GM19328 (cell line): ENCODE measurements around the gene GGT5.
"Not testable (repeated sequence)": the region's sequence is repeated elsewhere in the genome, so short reads cannot be mapped to it uniquely, and the experiment has no call there.

Experiments
- ATAC-seq: cut with Tn5 transposase; IDR thresholded peaks from one replicate; pipeline ENCODE4 v1.9.1; 2021; ENCODE audit warnings: mild to moderate bottlenecking, moderate library complexity; ENCODE audit not compliant: unreplicated experiment

The GGT5 gene

GRCh38 chr22:24263479-24263878 lies 18.6 kb upstream of the GGT5 start:
- ATAC-seq: not testable (repeated sequence)

- not testable (repeated sequence) for ATAC-seq
Observed at GRCh38 chr22:24262185-24262749, 17.4 kb upstream of the GGT5 start.

DNA sequence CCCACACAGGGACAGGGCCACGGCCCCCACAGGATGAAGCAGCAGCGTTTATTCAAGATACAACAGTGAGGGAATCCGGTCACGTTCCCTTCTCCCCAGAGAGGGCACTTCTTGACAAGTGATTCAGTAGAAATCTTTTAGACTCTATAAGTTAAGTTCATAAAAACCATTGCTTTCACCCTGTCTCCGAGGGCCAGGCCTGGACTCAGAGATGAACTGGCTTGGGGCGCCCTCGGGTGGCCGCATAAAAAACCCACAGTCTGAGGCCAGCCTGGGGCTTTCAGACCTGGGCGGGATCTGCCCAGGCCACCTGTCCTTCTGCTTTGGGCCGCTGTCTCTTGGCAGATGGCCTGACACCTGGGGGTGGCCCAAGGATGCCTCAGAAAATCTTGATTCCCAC lies 14.6 kb upstream of the GGT5 start:
- ATAC-seq: not testable (repeated sequence)

DNA sequence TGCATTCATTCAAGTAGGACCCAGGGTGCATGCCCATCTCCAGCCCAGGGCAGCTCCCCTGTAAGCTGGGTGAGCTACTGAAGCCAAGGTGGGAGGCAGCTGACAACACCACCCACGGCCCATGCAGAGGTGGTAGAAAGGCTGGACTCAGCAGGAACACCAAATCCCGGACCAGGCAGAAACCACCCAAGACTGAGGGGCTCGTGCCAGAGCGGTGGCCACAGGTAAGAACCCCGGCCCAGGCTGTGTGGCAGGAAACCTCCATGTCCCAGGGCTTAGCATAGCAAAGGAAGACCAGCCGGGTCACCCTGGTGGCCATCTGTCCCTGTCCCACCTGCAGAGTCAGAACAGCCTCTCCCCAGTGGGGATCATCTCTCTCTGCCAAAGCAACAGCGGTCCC lies 11.9 kb upstream of the GGT5 start:
- ATAC-seq: not testable (repeated sequence)

DNA sequence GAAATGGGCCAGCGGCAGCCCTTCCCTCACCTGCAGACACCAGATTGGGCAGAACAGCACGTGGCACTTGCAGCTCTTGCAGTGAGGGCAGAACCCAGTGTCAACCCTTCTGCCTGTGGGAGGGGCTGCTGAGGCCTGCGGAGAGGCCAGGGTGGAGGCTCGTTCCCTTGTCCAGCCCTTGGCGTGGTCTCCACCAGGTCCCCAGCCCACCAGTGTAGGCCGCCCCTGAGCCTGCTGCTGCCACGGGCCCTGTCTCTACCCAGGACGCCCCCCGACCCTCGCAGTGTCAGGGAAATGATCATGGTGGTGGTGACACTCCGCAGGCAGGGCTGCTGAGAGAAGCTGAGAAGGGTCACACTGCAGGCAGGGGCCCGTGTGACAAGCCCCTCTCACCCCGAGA lies 11.3 kb upstream of the GGT5 start:
- not testable (repeated sequence) for ATAC-seq

- ATAC-seq: not testable (repeated sequence)
Observed at GRCh38 chr22:24253126-24253525, 8.2 kb upstream of the GGT5 start.

GRCh38 chr22:24251286-24251685 lies 6.4 kb upstream of the GGT5 start:
- ATAC-seq: not testable (repeated sequence)

- not testable (repeated sequence) for ATAC-seq
Observed at GRCh38 chr22:24249413-24249812, 4.5 kb upstream of the GGT5 start.

DNA sequence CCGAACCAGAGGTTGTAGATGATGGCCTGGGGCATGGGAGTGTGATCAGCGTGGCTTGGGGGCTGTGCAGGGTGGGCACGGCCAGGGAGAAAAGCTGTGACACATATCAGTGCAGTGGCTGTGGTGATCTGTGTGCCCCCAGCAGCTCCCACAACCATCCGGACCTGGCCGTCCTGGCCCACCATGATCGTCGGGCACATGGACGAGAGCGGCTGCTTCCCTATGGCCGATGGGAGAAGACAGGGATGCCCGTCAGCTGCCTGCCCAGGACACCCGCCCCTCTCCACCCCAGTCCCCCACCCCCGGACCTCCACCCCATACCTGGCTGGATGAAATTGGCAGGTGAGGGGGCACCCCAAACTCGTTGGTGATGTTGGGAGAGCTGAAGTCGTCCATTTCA lies 3.7 kb upstream of the GGT5 start:
- not testable (repeated sequence) for ATAC-seq

GRCh38 chr22:24247564-24248344 lies 2.9 kb upstream of the GGT5 start:
- no peak for ATAC-seq

GRCh38 chr22:24247011-24247507 lies 2.2 kb upstream of the GGT5 start:
- ATAC-seq: no peak

DNA sequence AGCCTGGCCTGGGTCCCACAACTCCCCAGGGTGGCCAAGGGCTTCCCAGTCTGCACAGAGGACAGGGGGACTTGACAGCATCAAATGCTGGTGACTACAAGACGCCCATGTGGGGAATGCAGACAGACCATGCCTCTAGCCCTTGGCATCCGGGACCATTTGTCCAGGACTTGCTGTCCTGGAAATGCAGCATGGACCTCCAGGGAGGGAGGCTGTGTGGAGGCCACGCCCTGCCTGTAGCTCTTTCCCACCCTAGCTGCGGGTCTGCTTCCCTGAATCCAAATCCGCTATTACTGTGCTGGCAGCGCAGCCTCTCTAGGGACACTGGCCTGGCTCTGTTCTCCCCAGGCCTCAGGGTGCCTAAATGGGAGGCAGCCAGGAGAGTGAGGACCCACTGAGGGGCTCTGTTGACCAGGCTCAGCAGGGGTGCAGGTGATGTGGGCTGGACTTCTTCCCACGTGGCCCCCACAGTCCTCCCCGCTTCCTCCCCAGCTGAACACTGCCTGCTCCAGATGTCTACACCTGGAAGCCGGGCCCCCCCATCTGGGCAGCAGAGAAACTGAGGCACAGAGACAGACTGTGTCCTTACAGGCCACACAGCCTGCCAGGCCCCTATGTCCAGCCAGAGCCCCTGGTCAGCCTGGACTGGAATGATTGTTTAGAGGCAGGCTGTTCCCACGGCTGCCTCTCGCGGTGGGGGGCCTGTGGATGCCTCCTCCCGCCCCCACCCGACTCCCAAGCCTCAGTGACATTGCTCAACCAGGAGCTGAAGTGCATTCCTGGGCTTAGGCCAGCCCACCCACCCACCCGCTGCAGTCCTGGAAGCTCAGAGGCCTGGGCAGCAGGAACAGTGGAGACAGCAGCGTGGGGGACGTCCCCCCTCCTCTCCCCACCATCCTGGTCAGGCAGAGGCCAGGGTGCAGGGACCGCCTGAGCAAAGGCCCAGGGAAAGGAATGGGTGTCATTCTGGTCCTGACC lies 991 bp upstream of the GGT5 start:
- not testable (repeated sequence) for ATAC-seq

DNA sequence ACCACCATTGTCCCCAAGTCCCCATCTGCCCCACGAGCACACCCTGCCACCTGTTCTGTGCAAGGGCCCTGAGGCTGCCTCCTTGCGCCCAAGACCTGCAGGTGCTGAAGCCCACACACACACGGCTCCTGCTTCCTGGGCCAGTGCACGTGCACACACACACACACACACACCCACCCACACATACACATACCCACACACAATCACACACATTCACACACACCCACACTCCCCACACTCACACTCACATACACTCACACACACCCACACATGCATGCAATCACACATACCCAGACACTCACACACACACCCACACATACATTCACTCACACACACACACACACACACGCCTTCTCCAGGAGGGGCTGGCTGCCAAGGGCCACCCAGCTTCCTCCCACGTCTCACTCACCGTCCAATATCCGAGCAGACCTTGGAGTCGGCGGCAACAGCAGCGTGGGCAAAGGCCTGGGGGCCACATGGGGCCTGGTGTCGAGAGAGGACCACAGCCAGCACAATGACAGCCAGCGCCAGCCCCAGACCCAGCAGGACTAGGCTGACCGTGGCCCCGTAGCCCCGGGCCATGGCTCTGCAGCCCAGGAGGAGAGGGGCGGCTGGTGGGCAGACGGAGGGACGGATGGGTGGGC lies 616 bp downstream of the GGT5 start:
- no peak for ATAC-seq

- ATAC-seq: not testable (repeated sequence)
Observed at GRCh38 chr22:24243417-24243816, 1.5 kb downstream of the GGT5 start.

DNA sequence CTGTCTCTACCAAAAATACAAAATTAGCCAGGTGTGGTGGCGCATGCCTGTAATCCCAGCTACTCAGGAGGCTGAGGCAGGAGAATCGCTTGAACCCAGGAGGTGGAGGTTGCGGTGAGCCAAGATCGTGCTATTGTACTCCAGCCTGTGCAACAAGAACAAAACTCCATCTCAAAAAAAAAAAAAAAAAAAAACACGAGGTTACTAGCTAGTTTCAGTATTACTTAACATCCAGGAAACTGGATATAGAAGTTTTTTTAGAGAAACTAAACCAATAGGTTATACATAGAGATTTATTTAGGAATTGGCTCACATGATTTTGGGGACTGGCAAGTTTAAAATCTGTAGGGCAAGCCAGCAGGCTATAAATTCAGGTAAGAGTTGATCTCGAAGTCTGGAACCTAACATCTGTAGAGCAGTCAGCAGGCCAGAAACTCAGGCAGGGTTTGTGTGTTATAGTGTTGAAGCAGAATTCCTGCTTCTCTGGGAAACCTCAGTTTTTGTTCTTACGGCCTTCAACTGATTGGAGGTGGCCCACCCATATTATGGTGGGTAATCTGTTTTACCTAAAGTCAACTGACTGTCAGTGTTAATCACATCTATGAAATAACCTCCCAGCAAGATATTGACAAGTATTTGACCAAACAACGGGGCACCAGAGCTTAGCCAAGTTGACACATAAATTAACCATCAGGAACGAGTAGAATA lies 3.7 kb downstream of the GGT5 start:
- not testable (repeated sequence) for ATAC-seq

DNA sequence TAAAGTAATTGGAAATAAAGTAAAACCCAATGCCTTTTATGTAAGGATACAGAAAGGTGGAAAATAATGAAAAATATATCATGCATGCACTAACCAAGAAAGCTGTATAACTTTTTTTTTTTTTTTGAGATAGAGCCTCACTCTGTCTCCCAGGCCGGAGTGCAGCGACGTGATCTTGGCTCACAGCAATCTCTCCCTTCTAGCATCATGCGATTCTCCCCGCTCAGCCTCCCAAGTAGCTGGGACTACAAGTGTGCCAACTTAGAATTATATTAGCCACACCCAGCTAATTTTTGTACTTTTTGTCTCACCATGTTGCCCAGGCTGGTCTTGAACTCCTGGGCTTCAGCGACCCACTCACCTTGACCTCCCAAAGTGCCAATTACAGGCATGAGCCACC lies 4.5 kb downstream of the GGT5 start:
- no peak for ATAC-seq

GRCh38 chr22:24238101-24238694 lies 6.7 kb downstream of the GGT5 start:
- ATAC-seq: not testable (repeated sequence)

- ATAC-seq: no peak
Observed at GRCh38 chr22:24236656-24237055, 8.2 kb downstream of the GGT5 start.

GRCh38 chr22:24235315-24235714 lies 9.6 kb downstream of the GGT5 start:
- ATAC-seq: no peak

DNA sequence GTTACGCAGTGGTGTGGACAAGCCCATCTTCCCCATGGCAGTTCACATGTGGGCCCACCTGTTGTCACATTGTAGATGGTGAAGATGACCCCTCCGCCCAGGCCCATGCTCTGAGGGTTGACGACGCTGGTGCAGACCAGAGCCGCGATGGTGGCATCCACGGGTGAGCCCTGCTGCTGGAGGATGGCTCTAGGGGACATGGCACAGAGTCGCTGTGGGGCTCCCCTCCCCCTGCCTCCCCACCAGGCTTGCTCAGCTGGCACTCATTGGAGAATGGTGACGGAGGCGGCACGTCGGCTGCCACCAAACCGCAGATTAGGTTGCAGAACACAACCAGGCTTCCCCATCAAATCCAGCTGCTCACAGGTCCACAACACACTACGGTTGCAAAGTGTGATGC lies 11.1 kb downstream of the GGT5 start:
- no peak for ATAC-seq
